Thoracic aorta endothelial cell (primary cell): Measurements from ENCODE around the gene POF1B. TPM values are rescaled to one million over a fixed set of nuclear protein-coding genes. Genes with fewer than 3 reads are reported as not detected.

Source experiments
- total RNA-seq: library from RNA; depleted of rRNA; stranded (reverse); fragments of >200 nt; gene quantifications from 2 replicates; pipeline ENCODE4 v1.2.3, GENCODE V29; 2012

The POF1B gene
- 0.43 and 0.53 TPM in 2 replicates for total RNA-seq

DNA sequence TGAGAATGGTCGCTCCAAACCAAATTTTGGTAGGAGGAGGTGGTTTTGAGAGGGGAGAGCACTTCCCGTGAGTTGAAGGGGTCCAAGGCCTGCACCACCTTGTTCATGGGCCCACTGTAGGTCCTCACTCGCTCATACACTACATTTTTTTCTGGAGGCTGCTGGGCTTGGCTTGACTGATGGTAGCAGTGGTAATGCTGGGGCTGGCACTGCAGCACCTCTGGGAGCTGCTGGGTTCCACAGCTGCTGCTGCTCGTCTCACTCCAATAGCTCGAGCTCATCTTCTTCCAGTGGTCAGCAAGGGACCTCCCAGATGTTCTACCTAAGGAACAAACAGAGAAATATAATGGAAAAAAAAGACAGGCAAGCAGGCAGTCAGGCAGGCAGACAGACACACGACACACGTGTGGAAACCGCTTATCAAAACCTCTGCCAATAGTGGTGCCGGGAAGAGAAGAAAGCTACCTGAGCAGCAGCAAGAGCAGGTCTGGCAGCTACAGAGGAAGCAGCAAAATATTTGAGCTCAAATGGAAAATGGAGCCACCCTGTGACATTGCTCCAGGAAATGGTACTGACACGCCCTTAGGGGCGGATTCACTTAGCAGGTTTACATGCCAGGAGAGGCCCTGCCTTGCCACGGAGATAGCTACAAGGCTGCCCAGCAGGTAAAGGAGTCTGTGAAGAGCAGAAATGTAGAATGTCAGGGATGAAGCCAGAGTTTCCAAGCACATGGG, at the start of gene POF1B:
POF1B (minus strand) TSS at position 492 of the 734 bp plus-strand sequence; CDS start at position 281, 211 bp downstream.

DNA sequence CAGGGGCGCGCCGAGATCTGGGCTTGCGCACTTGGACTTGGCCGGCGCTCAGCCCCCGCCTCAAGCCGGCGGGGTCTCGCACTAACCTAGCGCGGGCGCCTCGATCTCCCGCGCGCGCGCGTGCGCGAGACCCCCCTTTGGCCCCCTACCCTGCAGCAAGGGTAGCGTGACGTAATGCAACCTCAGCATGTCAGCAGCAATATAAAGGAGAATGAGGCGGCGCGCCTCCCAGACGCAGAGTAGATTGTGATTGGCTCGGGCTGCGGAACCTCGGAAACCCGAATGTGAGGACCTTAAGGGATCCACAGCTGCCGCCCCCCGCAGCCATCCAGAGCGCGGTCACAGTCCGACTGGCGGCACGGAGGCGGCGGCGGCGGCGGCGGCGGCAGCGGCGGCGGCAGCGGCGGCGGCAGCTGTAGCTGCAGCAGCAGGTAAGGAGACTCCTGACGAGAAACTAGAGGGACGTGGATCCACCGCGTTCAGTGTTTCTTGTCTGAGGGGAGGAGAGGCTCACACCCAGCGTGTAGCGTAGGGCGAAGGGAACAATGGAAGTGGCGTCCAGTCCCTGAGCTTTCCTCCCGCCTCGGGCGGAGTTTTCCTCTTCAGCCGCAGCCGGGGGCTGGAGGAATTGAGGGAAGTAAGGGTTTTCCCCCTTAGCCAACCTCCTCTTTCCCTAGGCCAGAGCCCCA, 135.6 kb downstream of the POF1B start, which contains the start of the genes SATL1 and ZNF711:
SATL1 (minus strand) TSS at position 19 of the 689 bp plus-strand sequence. CDS start 134,811 bp downstream, outside the sequence.
ZNF711 (plus strand) TSS at position 231 of the 689 bp plus-strand sequence. CDS start 3,582 bp downstream, outside the sequence.

Other genes starting within 250 kb of the POF1B start
- not detected in 2 replicates for gene SATL1, start 135.9 kb downstream of the POF1B start, total RNA-seq
- gene ZNF711, start 135.7 kb downstream of the POF1B start, total RNA-seq, result 4.0 and 6.8 TPM in 2 replicates